GM04503 (cell line): Measurements from ENCODE around the gene GAST.
A peak's percentile ranks its signal among the peaks of the same experiment; 100 is the strongest.

Source experiments
- DNase-seq: peaks from one replicate; pipeline ENCODE4 v3.0.0-alpha.2; 2012; ENCODE audit warnings: low read depth

Gene GAST

GRCh38 chr17:41717408-41718286, 5.5 kb downstream of the GAST start:
- no peak for DNase-seq

GRCh38 chr17:41718287-41718645, 6.1 kb downstream of the GAST start:
- DNase-seq = no peak

DNA sequence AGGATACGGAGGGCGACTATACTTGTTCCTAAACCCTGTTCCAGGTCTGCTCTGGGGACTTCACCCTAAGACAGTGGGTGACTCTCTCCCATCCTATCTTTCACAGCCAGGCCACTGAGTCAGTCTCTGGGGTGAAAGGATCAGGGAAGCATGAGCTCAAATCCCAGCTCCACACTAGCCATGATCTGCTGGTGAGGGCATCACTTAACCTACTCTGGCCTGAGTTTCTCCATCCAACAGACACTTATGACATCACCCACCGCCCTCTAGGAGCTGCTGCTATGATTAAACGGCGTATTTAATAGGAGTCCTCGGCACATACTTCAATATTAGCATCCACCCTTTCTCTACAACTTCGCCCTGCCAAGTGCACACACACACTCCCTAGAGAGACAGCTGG, 10.1 kb downstream of the GAST start:
- no peak for DNase-seq

DNA sequence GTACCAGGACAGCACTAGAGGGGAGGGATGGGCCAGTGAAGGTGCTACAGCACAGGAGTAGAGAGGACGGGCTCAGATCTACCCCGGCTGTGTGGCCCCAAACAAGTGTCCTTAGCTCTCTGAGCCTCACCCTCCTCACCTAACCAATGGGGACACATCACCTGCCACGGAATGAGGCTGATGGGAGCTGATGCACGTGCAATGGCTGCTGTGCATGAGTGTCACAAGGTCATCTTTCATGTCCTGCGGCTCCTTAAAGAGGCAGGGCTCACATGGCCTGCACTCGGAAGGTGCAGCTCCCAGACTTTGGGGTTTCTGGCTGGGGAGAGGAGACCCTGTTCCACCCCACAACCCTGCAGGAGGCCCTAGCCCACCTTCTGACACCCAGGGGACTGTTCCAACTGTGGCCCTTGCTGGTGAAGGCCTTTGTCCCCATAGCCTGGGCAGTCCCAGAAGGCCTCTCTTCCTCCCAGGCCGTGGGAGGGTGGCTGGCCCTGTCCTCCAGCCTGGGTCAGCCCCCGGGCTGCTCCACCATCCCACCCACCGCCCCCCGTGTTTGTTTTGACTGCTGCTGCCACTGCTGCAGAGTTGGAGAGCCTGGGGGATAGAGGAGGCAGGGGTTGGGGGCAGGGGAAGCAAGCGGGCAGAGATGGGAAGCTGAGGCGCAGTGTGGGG, 11.8 kb downstream of the GAST start:
- DNase-seq = no peak

DNA sequence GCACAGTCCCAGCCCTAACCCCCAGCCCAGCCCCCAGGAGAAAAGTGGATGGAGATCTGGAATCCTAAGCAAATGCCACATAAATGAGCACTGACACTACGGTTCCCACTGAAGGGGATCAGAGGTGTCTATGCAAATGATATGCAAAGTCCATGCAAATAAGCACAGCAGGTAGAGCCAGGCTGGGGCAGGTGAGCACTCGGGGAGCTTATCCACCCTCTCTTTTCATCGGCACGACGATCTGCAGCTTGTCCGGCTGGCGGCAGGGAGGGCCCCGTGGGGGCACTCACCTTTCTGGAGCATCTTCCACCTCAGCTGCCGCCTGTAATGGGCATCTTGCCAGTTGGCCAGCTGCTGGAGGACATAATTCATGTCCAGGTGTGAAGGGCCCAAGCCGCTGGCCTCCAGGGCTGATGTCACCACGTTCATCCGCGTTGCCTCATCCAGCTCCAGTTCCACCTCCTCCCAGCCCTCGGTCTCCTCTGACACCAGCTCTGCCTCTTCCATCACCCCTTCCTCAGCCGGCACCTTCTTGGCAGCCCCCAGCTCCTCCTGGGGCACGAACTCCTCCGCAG, 12.4 kb downstream of the GAST start:
- no peak for DNase-seq

- DNase-seq = no peak
Observed at GRCh38 chr17:41725134-41725533, 13.0 kb downstream of the GAST start.

GRCh38 chr17:41728056-41728455, 15.9 kb downstream of the GAST start:
- DNase-seq = no peak

DNA sequence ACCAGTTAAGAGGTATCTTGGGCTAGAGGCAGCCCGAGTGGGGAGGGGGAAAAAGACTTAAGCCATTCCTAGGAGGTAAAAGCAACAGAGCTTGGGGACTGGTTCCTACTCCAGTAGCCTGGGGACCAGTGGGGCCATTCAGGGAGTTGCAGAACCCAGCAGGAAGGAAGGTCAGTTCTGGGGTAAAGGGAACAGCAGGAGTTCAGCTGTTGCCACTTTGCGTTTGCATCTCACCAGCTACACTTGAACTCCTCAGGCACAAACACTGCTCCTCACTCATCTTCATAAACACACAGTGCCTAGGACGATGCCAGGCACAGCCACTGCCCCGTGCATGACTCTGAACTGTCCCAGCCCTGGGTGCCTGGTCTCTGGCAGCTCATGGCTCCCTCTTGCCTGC, 18.3 kb downstream of the GAST start:
- DNase-seq = no peak

- DNase-seq = no peak
Observed at GRCh38 chr17:41731836-41732235, 19.7 kb downstream of the GAST start.

DNA sequence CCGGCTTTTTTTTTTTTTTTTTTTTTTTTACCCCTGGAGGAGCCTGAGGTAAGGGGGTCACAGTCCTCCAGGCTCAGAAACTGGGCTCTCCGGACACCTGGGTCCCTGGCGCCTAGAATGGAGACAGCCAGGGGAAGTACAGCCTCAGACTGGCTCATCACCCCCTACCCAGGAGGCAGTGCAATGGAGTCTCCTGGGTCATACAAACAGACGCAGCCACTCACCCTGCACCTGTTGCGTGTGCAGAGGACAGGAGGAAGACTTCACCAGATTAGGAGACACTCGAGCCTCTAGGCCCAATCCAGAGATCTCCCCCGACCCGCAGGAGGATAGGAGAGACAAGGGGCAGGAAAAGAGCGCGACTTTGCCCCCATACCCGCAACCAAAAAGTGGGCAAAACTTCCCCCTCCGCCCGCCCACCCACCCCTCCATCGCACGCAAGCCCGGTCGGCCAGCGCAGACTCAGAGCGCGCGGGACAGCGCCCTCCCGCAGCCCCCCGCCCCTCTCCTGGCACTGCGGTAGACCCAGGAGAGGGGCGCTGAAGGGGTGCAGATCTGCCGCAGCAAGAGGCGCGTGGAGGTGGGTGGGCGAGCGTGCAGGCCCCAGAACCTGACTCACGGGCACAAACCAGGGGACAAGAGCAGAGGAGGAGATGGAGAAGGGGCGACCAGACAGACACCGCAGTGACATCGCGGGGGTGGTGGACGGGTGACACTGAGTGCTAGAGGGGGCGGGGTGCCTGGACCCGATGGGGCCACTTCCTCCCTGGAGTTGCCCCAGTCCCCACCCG, 21.4 kb downstream of the GAST start:
- no peak for DNase-seq

- DNase-seq = no peak
Observed at GRCh38 chr17:41734139-41734948, 22.2 kb downstream of the GAST start, which contains the start of gene HAP1. Gene HAP1 (minus strand): TSS chr17:41734643. CDS start chr17:41734634, 9 bp downstream.

DNA sequence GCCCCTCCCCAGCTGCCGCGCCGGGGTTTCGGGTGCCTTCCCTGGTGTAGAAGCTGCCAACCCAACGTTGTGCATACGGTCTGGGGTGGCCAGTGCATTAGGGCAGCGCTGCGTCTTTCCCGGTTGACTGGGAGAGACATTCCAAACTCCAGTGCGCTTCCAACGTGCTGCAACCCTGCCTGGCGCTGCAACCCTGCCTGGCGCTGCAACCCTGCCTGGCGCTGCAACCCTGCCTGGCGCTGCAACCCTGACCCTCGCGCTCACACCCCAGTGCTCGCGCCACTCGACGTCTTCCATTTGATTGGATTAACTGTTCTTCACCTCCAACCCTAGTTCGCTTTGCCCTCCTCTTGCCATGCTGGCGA, 22.8 kb downstream of the GAST start:
- no peak for DNase-seq

GRCh38 chr17:41735744-41736143, 23.6 kb downstream of the GAST start:
- DNase-seq = no peak

DNA sequence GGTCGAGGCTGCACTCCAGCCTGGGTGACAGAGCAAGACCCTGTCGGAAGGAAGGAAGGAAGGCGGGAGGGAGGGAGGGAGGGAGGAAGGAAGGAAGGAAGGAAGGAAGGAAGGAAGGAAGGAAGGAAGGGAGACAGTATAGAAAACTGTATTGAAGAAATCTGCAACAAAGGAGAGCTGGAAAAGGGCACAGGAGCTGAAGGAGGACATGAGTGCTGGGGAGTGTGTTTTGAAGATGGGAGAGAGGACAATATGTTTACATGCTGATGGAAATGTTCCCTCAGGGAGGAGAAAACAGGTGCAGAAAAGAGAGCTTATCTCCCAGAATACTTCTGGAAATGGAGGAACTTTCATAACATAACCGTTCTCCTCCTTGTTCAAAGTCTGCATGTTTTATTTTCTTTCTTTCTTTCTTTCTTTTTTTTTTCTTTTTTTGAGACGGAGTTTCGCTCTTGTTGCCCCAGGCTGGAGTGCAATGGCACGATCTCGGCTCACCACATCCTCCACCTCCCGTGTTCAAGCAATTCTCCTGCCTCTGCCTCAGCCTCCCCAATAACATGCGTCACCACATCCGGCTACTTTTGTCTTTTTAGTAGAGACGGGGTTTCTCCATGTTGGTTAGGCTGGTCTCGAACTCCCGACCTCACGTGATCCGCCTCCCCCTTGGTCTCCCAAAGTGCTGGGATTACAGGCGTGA, 25.0 kb downstream of the GAST start:
- no peak for DNase-seq

DNA sequence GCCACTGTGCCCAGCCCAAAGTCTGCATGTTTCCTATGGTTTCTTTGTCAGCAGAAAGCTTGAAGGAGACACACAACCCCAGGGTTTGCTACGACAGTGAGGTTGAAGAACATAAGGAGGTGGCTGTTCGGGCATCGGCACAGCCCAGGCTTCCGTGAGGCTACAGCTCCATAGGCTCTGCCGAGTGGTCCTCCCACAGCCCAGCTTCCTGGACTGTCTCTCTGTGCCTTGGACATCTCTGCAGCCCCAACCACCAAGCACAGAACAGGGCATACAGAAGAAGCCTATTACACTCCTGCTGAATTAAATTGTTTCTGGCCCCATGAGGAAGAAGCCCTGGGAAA, 25.5 kb downstream of the GAST start:
- DNase-seq = no peak

- peak; percentile 9 for DNase-seq
Observed at GRCh38 chr17:41738077-41738800, 26.1 kb downstream of the GAST start.

DNA sequence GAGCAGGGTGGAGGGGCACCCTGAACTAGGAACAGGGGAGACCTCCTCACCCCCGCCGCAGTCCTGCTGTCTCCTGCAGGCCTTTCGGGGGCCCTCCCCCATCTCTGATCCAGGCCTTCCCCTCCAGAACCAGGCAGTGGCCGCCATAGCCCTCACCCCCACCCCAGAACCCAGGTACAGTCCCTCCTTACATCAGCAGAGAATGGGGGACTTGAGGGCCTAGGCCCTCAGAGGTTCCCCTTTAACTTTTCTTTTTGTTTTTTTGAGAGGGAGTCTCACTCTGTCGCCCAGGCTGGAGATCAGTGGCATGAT, 26.6 kb downstream of the GAST start:
- DNase-seq = no peak

- DNase-seq = peak; percentile 38
Observed at GRCh38 chr17:41739661-41740352, 27.7 kb downstream of the GAST start.

- DNase-seq = no peak
Observed at GRCh38 chr17:41740506-41740905, 28.4 kb downstream of the GAST start.

GRCh38 chr17:41741709-41742108, 29.6 kb downstream of the GAST start:
- no peak for DNase-seq
